ENCODE measurements around the gene ADPRHL1. TPM values are rescaled to one million over a fixed set of nuclear protein-coding genes. Genes with fewer than 3 reads are reported as not detected.
"Not testable (repeated sequence)": the region's sequence is repeated elsewhere in the genome, so short reads cannot be mapped to it uniquely, and the experiment has no call there.

ADPRHL1 gene
- total RNA-seq, 1 donor = 2.4 TPM

DNA sequence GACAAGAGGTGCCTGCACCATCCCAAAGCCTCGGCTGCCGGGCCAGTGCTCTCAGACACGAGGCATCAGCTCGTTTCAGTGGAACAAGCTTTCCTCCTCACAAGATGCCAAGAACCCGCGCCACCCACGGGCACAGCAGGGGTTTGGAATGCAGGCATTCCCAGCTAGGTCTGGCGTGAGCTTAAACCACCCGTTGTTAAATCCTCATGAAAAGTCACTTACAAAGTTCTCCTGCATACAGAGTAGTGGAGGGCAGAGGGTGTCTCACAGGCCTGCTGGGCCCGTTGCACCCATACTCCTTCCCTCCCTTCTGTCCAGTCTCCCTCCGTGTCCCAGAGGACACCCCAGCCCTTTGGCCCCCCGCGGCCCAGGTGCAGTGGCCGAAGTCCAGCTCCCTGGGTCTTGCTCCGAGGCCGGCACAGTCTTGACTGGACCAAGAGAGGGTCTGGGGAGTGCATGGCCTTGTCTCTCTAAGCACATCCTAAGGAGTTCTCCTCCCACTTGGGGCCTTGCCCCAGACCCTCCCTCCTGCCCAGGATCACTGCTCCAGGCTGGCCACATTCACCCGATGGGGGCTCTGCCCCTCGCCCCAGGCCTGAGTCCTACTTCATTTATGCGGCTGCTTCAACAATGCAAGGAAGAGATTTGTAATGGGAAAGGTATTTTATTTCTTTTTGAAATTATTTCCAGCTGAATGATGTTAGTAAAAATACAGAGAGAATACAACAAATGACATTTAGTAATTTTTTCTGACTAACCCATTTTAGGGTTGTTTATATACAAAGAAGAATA lies 54.1 kb downstream of the ADPRHL1 start:
- no peak overlapping the region for H3K4me3 ChIP-seq (ENCODE audit: low read depth, low read length)
- DNase-seq (ENCODE audit: low read depth) = peak; percentile 19
- TF ChIP-seq, protein P1, sequence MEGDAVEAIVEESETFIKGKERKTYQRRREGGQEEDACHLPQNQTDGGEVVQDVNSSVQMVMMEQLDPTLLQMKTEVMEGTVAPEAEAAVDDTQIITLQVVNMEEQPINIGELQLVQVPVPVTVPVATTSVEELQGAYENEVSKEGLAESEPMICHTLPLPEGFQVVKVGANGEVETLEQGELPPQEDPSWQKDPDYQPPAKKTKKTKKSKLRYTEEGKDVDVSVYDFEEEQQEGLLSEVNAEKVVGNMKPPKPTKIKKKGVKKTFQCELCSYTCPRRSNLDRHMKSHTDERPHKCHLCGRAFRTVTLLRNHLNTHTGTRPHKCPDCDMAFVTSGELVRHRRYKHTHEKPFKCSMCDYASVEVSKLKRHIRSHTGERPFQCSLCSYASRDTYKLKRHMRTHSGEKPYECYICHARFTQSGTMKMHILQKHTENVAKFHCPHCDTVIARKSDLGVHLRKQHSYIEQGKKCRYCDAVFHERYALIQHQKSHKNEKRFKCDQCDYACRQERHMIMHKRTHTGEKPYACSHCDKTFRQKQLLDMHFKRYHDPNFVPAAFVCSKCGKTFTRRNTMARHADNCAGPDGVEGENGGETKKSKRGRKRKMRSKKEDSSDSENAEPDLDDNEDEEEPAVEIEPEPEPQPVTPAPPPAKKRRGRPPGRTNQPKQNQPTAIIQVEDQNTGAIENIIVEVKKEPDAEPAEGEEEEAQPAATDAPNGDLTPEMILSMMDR (IDR thresholded peaks at IDR 0.05; ENCODE audit: insufficient read depth, low read length) = no peak

DNA sequence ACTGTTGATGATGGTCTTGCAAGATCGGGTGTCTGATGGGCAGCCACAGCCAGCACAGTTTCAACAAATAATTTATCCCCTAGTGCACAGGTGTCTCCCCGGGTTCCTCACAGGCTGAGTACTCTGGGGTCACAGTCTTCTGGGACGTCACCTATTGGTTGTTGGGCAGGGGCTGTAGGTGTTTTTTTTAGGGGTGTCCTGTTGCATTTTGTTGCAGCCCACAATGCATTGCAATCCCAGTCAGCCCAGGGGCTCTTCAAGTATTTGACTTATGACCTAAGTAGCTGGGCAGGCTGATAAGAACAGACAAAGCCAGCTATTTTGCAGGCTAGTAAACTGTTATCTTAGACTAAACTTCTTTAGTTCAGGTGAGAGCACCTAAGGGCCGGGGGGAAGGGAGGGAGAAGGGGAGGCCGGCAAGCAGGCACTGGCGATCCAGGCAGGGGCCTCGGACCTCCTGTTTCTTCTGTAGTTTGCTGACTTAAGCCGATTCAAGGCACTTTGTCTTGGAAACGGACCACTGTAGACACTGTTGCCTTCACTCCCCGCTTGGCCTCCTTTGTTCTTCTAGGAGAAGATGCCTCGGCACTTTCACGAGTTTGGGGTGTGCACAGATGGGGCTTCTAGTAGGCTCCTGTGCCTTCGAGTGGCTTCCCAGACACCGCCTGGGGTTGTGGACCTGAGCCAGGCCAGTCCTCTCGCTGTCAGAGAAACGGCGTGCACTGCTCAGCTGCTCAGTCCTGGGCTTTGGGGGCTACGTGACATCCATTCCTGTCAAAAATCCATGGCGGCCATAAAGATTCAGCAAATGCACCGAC lies 55.5 kb downstream of the ADPRHL1 start:
- TF ChIP-seq, protein P1 (IDR thresholded peaks at IDR 0.05; ENCODE audit: insufficient read depth, low read length) = no peak
- no peak overlapping the region for H3K4me3 ChIP-seq (ENCODE audit: low read depth, low read length)
- DNase-seq (ENCODE audit: low read depth) = no peak

DNA sequence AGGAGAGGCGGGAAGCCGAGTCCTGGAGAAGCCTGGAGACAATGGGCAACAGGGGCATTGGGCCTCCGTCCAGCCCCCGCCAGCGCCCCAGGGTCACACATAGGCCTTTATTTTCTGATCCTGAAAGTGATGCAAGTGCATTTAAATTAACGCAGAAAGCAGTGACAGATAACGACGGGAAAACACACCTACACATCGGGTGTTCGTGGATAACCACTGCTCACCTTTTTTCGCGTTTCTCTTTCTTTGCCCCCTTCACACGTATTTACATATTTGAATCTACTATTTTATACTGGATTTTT lies 59.0 kb downstream of the ADPRHL1 start:
- no peak for DNase-seq (ENCODE audit: low read depth)
- TF ChIP-seq, protein P1 (IDR thresholded peaks at IDR 0.05; ENCODE audit: insufficient read depth, low read length) = peak; percentile 3
- H3K4me3 ChIP-seq (ENCODE audit: low read depth, low read length) = peak overlapping the region; percentile 44

DNA sequence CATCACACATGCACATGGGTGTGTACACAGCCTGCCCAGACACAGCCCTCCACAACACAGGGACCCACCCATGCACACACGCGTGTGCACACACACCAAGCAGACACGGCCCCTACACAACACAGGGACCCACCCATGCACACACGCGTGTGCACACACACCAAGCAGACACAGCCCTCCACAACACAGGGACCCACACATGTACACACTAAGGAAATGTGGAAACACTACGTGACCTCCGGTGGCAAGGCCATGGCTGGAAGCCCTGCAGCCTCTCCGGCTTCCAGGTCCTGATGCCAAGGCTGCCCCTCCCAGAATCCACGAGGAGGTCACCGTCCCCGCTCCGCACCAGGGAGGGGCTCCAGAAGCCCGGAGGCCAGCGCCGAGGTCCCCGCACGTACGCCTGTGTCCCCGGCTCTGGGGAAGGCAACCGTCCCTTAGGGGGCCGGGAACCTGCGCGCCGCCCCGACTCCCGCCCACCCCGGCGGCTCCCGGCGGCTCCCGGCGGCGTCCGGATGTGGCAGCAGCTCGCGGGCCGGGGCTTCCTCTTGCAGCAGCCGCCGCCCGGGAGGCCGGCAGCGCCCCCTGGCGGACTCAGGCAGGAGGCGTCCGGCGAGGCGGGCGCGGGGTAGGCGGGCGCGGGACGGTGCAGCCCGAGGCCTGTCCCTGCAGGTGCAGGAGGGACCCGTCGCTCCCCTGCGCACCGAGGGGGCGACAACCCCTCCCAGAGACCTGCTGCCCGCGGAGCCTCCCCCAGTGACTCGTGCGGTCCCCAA lies 59.5 kb downstream of the ADPRHL1 start:
- peak overlapping the region; percentile 82 for H3K4me3 ChIP-seq (ENCODE audit: low read depth, low read length)
- peak; percentile 61 for DNase-seq (ENCODE audit: low read depth)
- TF ChIP-seq, protein P1 (IDR thresholded peaks at IDR 0.05; ENCODE audit: insufficient read depth, low read length) = peak; percentile 59

DNA sequence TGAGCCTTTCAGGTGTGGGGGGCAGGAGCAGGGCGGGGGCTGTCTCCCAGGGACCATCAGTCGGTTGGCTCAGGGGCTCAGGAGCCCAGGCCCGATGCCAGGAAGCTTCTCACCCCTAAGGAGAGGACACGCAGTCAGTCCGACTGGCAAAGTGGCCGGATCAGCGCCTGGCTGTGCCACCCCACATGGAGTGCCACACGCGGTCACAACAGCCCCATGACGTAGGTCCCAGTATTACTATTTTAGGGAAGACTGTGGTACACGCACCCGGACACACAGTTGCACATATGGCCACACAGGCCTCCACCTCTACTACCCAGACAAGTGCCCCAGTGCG lies 60.1 kb downstream of the ADPRHL1 start:
- TF ChIP-seq, protein P1 (IDR thresholded peaks at IDR 0.05; ENCODE audit: insufficient read depth, low read length) = no peak
- H3K4me3 ChIP-seq (ENCODE audit: low read depth, low read length) = peak overlapping the region; percentile 82
- no peak for DNase-seq (ENCODE audit: low read depth)

DNA sequence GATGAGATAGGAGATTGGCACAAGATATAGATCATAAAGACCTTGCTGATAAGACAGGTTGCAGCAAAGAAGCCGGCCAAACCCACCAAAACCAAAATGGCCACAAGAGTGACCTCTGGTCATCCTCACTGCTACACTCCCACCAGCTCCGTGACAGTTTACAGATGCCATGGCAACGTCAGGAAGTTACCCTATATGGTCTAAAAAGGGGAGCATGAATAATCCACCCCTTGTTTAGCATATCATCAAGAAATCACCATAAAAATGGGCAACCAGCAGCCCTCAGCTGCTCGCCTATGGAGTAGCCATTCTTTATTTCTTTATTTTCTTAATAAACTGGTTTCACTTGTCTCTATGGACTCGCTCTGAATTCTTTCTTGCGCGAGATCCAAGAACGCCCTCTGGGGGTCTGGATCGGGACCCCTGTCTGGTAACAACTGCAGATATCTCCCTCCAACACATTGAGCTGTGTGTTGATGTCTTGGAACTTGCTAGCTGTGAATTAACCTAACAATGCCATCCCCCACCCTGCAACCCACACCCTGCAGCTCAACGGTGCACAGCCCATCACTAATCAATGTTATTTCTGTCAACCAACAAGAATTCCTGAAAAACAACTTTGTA lies 62.3 kb downstream of the ADPRHL1 start:
- no peak overlapping the region for H3K4me3 ChIP-seq (ENCODE audit: low read depth, low read length)
- TF ChIP-seq, protein P1 (IDR thresholded peaks at IDR 0.05; ENCODE audit: insufficient read depth, low read length) = no peak
- no peak for DNase-seq (ENCODE audit: low read depth)

DNA sequence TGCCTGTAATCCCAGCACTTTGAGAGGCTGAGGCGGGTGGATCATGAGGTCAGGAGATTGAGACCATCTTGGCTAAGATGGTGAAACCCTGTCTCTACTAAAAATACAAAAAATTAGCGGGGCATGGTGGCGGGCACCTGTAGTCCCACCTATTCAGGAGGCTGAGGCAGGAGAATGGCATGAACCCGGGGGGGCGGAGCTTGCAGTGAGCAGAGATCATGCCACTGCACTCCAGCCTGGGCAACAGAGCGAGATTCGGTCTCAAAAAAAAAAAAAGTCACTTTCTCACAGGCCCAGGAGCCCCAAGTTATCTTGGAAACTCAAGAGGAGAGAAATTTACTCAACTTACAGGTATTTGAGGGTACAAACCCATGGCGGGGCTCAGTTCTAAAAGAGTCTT lies 63.7 kb downstream of the ADPRHL1 start:
- H3K4me3 ChIP-seq (ENCODE audit: low read depth, low read length); DNase-seq (ENCODE audit: low read depth): not testable (repeated sequence)

All from fibroblast of the aortic adventitia (primary cell).